ENCODE data around the gene GATB. TPM values are rescaled to one million over a fixed set of nuclear protein-coding genes. Genes with fewer than 3 reads are reported as not detected.

The GATB gene
- total and polyA plus RNA-seq, 10 of the 15 experiments (the other 5 are each of a cell fraction or from before 2014, with no cell fraction given) = 20.5 to 37.3 (median 30.5) TPM

GRCh38 chr4:151721916-151722315, 38.9 kb downstream of the GATB start:
- ChIA-PET POLR2A (interaction anchor here (0.7 kb wide), 1 partner anchor 180 kb away, joined by 3 read pairs; no protein-coding TSS in a partner anchor), RAD21 (ENCODE audit: unreplicated experiment) (no interaction called here), SMC1A (ENCODE audit: uncharacterized antibody, unreplicated experiment) (no interaction called here), CTCF (no interaction called here)
- no peaks in the 10 kb centered on the region; the same call in 1 of the 2 replicates for H3K4me1 ChIP-seq (ENCODE audit: control insufficient read depth, insufficient read depth, low read length)
- H3K9ac ChIP-seq (ENCODE audit: control insufficient read depth, insufficient read depth, low read length) = no peak overlapping the region
- no peak overlapping the region for H3K4me3 ChIP-seq
- no peak overlapping the region for H3K4me2 ChIP-seq (ENCODE audit: control insufficient read depth, insufficient read depth)
- 81% methylated on average over 2 of the region's 2 CpGs for WGBS (ENCODE audit: insufficient coverage, insufficient replicate concordance, low lambda C conversion rate, missing lambda C conversion rate)
- H4K20me1 ChIP-seq (ENCODE audit: control insufficient read depth, insufficient read depth) = no peaks in the 10 kb centered on the region
- TF ChIP-seq NR2C1 (IDR thresholded peaks at IDR 0.05) = no peak
- TF ChIP-seq BCL11A (IDR thresholded peaks at IDR 0.05; ENCODE audit: low read depth, low read length) = no peak
- TF ChIP-seq YY1 (IDR thresholded peaks at IDR 0.05; ENCODE audit: low read depth, low read length) = no peak
- TF ChIP-seq TBL1XR1 (IDR thresholded peaks at IDR 0.05; ENCODE audit: low read depth, low read length) = no peak
- no peak for TF ChIP-seq ATF7 (IDR thresholded peaks at IDR 0.05; ENCODE audit: low read depth)
- no peak for TF ChIP-seq ZNF24 (IDR thresholded peaks at IDR 0.05)
- BruUV-seq (replicated peaks) = no TSS peak
- no peaks in the 10 kb centered on the region; a peak in 3 of 4 replicates for H3K36me3 ChIP-seq (ENCODE audit: control insufficient read depth in 2 of 2, insufficient read depth in 2 of 2, low read length in 1 of 2)
- H3K27me3 ChIP-seq (replicated peaks in 1 of 2; ENCODE audit: control insufficient read depth in 2 of 2, insufficient read depth in 2 of 2, low read length in 1 of 2) = no peaks in the 10 kb centered on the region
- intact Hi-C loops (cut with micrococcal nuclease; ENCODE audit: unreplicated experiment) (no loop called here), in situ Hi-C loops (cut with MboI) (no loop called here)
- FAIRE-seq (no peak), DNase-seq (ENCODE audit: low read depth, low spot score) (no peak), ATAC-seq (no peak)
- no peak overlapping the region for H2AFZ ChIP-seq (ENCODE audit: control insufficient read depth, low read depth, low read length)
- H3K79me2 ChIP-seq (ENCODE audit: control insufficient read depth, insufficient read depth, low read length) = no peaks in the 10 kb centered on the region
- no peak overlapping the region for H3K27ac ChIP-seq (ENCODE audit: control insufficient read depth, insufficient read depth)
- no peaks in the 10 kb centered on the region for H3K9me3 ChIP-seq (replicated peaks; ENCODE audit: control insufficient read depth, insufficient read depth, low read length)

DNA sequence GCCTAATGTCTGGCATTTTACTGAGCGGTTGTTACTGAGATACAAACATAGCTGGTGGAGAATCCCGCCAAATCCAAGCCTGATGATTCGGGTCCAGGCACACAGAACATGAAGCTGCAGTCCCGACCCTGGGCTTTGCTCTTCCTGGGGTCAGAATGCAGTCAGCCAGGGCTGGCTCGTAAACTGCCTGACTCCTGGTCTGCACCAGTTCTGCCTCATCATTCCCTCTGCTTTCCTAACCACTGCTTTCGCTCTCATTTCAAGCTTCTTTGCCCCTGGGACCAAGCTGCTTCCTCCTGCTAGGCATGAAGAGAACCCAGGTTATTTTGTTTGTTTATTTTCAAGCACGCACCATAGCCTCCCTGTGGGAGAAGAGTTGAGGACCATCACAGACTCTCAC, 39.3 kb downstream of the GATB start:
- ATAC-seq (no peak), FAIRE-seq (no peak), DNase-seq (ENCODE audit: low read depth, low spot score) (no peak)
- in situ Hi-C loops (cut with MboI) = no loop called here
- CTCF ChIA-PET = no interaction called here
- H3K27me3 ChIP-seq (replicated peaks in 1 of 2; ENCODE audit: control insufficient read depth in 2 of 2, insufficient read depth in 2 of 2, low read length in 1 of 2) = no peaks in the 10 kb centered on the region
- H2AFZ ChIP-seq (ENCODE audit: control insufficient read depth, low read depth, low read length) = no peak overlapping the region
- SMC1A ChIA-PET (ENCODE audit: uncharacterized antibody, unreplicated experiment) = no interaction called here
- peaks cover 0 to 2% of the 10 kb centered on the region in 2 experiments; a peak in 2 of 4 replicates for H3K36me3 ChIP-seq (ENCODE audit: control insufficient read depth in 2 of 2, insufficient read depth in 2 of 2, low read length in 1 of 2)
- no peaks in the 10 kb centered on the region for H3K9me3 ChIP-seq (replicated peaks; ENCODE audit: control insufficient read depth, insufficient read depth, low read length)
- RAD21 ChIA-PET (ENCODE audit: unreplicated experiment) = no interaction called here
- H3K4me2 ChIP-seq (ENCODE audit: control insufficient read depth, insufficient read depth) = no peak overlapping the region
- H3K9ac ChIP-seq (ENCODE audit: control insufficient read depth, insufficient read depth, low read length) = no peak overlapping the region
- H3K27ac ChIP-seq (ENCODE audit: control insufficient read depth, insufficient read depth) = no peak overlapping the region
- H3K4me3 ChIP-seq = no peak overlapping the region
- POLR2A ChIA-PET = interaction anchor here (0.7 kb wide), 1 partner anchor 180 kb away, joined by 3 read pairs; no protein-coding TSS in a partner anchor
- 90% methylated on average over 7 of the region's 7 CpGs for WGBS (ENCODE audit: insufficient coverage, insufficient replicate concordance, low lambda C conversion rate, missing lambda C conversion rate)
- BruUV-seq (replicated peaks) = no TSS peak
- H3K4me1 ChIP-seq (ENCODE audit: control insufficient read depth, insufficient read depth, low read length) = no peaks in the 10 kb centered on the region; the same call in 1 of the 2 replicates
- no peaks in the 10 kb centered on the region for H3K79me2 ChIP-seq (ENCODE audit: control insufficient read depth, insufficient read depth, low read length)
- no peaks in the 10 kb centered on the region for H4K20me1 ChIP-seq (ENCODE audit: control insufficient read depth, insufficient read depth)
- intact Hi-C loops (cut with micrococcal nuclease; ENCODE audit: unreplicated experiment) = no loop called here
- no peak for TF ChIP-seq CEBPZ (IDR thresholded peaks at IDR 0.05; ENCODE audit: low read depth, low read length)
- TF ChIP-seq JUND (IDR thresholded peaks at IDR 0.05; ENCODE audit: low read depth, low read length) = no peak
- TF ChIP-seq EP300 (IDR thresholded peaks at IDR 0.05; ENCODE audit: borderline replicate concordance in 1 of 2, control insufficient read depth in 1 of 2, low read depth in 2 of 2, low read length in 2 of 2) = no peak
- TF ChIP-seq IKZF1 (conservative IDR thresholded peaks at IDR 0.05) = no peak
- TF ChIP-seq PML (IDR thresholded peaks at IDR 0.05; ENCODE audit: low read length) = no peak
- no peak for TF ChIP-seq MEF2B (IDR thresholded peaks at IDR 0.05; ENCODE audit: partially characterized antibody, poor library complexity, severe bottlenecking)
- TF ChIP-seq EZH2 (IDR thresholded peaks at IDR 0.05; ENCODE audit: borderline replicate concordance, control insufficient read depth, low read depth, low read length) = no peak
- no peak for TF ChIP-seq POU2F2 (IDR thresholded peaks at IDR 0.05; ENCODE audit: borderline replicate concordance, low read depth, low read length)
- no peak for TF ChIP-seq STAT3 (IDR thresholded peaks at IDR 0.05; ENCODE audit: low read depth, low read length)

All from GM12878 (cell line).